ENCODE data around the gene TFEB. TPM values are rescaled to one million over a fixed set of nuclear protein-coding genes. Genes with fewer than 3 reads are reported as not detected.
A peak's percentile ranks its signal among the peaks of the same experiment; 100 is the strongest.

Gene TFEB
- polyA plus RNA-seq, 1 donor (not counting 4 experiments of a cell fraction or from before 2014, with no cell fraction given): 4.3 TPM

GRCh38 chr6:41731561-41732086 lies 3.8 kb downstream of the TFEB start:
- H3K9me3 ChIP-seq (ENCODE audit: control insufficient read depth, low read depth, low read length): no peaks in the 10 kb centered on the region
- H3K79me2 ChIP-seq (ENCODE audit: control insufficient read depth, insufficient read depth, low read length): no peaks in the 10 kb centered on the region
- dilution Hi-C loops (cut with MboI; ENCODE audit: extremely low pct_ligation_motif_present, low sequenced_read_pairs): no loop called here
- no peaks in the 10 kb centered on the region for H3K36me3 ChIP-seq (ENCODE audit: control insufficient read depth in 2 of 2, extremely low read depth in 1 of 2, insufficient read depth in 2 of 2, low read length in 2 of 2)
- H3K4me3 ChIP-seq (ENCODE audit: control insufficient read depth in 2 of 3, extremely low read depth in 1 of 3, insufficient read depth in 2 of 3, low read depth in 1 of 3, low read length in 3 of 3): peak overlapping the region in 1 of 3 experiments; percentile 14
- H3K27ac ChIP-seq (ENCODE audit: control insufficient read depth, insufficient read depth, low read length): no peak overlapping the region
- DNase-seq (ENCODE audit: low read depth, low spot score) (no peak), FAIRE-seq (peak; percentile 46)
- H4K20me1 ChIP-seq (ENCODE audit: control insufficient read depth, extremely low read depth, insufficient read depth, low read length): no peaks in the 10 kb centered on the region
- H3K9me1 ChIP-seq (ENCODE audit: control insufficient read depth, extremely low read depth, insufficient read depth, low read length): no peaks in the 10 kb centered on the region
- peak overlapping the region; percentile 47 for H3K4me2 ChIP-seq (ENCODE audit: control insufficient read depth, extremely low read depth, insufficient read depth, low read depth, low read length)
- TF ChIP-seq EZH2 (IDR thresholded peaks at IDR 0.05; ENCODE audit: low read length): no peak
- TF ChIP-seq, protein P1, sequence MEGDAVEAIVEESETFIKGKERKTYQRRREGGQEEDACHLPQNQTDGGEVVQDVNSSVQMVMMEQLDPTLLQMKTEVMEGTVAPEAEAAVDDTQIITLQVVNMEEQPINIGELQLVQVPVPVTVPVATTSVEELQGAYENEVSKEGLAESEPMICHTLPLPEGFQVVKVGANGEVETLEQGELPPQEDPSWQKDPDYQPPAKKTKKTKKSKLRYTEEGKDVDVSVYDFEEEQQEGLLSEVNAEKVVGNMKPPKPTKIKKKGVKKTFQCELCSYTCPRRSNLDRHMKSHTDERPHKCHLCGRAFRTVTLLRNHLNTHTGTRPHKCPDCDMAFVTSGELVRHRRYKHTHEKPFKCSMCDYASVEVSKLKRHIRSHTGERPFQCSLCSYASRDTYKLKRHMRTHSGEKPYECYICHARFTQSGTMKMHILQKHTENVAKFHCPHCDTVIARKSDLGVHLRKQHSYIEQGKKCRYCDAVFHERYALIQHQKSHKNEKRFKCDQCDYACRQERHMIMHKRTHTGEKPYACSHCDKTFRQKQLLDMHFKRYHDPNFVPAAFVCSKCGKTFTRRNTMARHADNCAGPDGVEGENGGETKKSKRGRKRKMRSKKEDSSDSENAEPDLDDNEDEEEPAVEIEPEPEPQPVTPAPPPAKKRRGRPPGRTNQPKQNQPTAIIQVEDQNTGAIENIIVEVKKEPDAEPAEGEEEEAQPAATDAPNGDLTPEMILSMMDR (optimal IDR thresholded peaks at IDR 0.05 in 1 of 3, IDR thresholded peaks at IDR 0.05 in 1 of 3, conservative IDR thresholded peaks at IDR 0.05 in 1 of 3; ENCODE audit: extremely low read depth in 1 of 3, insufficient read depth in 2 of 3, low read length in 3 of 3): no peak
- no peaks in the 10 kb centered on the region for H3K27me3 ChIP-seq (ENCODE audit: control insufficient read depth, extremely low read depth, insufficient read depth, low read length)
- H2AFZ ChIP-seq (ENCODE audit: control insufficient read depth, low read length): no peak overlapping the region
- H3K9ac ChIP-seq (ENCODE audit: control insufficient read depth, extremely low read depth, insufficient read depth, low read length): no peak overlapping the region
- peaks cover 35% of the 10 kb centered on the region for H3K4me1 ChIP-seq (ENCODE audit: control insufficient read depth, extremely low read depth, insufficient read depth, low read length)

DNA sequence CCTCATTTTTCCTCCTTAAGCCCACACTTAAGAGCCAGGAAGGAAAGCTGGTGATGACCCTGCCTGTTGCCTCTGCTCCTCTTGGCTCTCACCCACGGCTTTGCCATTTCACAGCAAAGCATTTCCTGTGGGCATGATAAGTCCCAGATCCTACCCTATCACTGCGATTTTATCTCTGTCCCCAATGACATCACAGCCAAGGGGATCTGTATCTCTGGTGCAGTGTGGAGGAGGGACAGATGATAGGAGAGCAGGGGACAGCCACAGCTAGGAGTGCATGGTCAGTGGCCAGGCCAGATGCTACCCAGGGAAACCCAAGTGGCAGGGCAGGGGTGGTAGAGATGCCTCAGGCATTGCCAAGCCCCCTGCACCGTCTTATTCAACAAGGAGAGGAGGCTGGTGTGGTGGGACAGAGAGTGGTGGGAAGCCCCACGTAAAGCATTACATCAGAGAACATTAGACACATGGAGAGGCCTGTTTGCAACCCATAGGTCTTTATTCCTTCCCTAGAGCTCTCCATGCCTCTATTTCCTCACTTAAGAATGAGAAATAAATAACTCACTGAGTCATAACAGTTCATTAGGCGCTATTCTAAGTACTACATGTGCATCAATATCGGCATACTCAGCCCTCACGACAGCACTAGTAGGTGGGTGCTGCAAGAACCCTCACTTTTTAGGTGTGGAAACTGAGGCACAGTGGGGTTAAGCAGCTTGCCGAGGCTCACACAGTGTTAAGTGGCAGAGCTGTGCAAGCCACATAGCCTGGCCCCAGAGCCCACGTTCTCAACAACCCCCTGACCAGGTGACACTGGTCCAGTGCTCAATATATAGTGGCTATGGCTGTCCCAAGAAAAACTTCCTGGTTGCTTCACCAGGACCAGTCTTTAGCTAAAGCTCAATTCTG lies 4.6 kb downstream of the TFEB start:
- Histone ChIP-seq H3K4me2 (ENCODE audit: control insufficient read depth, extremely low read depth, insufficient read depth, low read depth, low read length) (no peak overlapping the region), H3K4me1 (ENCODE audit: control insufficient read depth, extremely low read depth, insufficient read depth, low read length) (peaks cover 32% of the 10 kb centered on the region), H3K9ac (ENCODE audit: control insufficient read depth, extremely low read depth, insufficient read depth, low read length) (no peak overlapping the region), H3K9me1 (ENCODE audit: control insufficient read depth, extremely low read depth, insufficient read depth, low read length) (no peaks in the 10 kb centered on the region), H3K27ac (ENCODE audit: control insufficient read depth, insufficient read depth, low read length) (no peak overlapping the region), H3K79me2 (ENCODE audit: control insufficient read depth, insufficient read depth, low read length) (no peaks in the 10 kb centered on the region), H3K36me3 (ENCODE audit: control insufficient read depth in 2 of 2, extremely low read depth in 1 of 2, insufficient read depth in 2 of 2, low read length in 2 of 2) (no peaks in the 10 kb centered on the region), H3K4me3 (ENCODE audit: control insufficient read depth in 2 of 3, extremely low read depth in 1 of 3, insufficient read depth in 2 of 3, low read depth in 1 of 3, low read length in 3 of 3) (no peak overlapping the region), H3K27me3 (ENCODE audit: control insufficient read depth, extremely low read depth, insufficient read depth, low read length) (no peaks in the 10 kb centered on the region), H3K9me3 (ENCODE audit: control insufficient read depth, low read depth, low read length) (no peaks in the 10 kb centered on the region), H4K20me1 (ENCODE audit: control insufficient read depth, extremely low read depth, insufficient read depth, low read length) (no peaks in the 10 kb centered on the region), H2AFZ (ENCODE audit: control insufficient read depth, low read length) (no peak overlapping the region)
- dilution Hi-C loops (cut with MboI; ENCODE audit: extremely low pct_ligation_motif_present, low sequenced_read_pairs): no loop called here
- DNase-seq (ENCODE audit: low read depth, low spot score) (no peak), FAIRE-seq (no peak)
- TF ChIP-seq, protein P1 (optimal IDR thresholded peaks at IDR 0.05 in 1 of 3, IDR thresholded peaks at IDR 0.05 in 1 of 3, conservative IDR thresholded peaks at IDR 0.05 in 1 of 3; ENCODE audit: extremely low read depth in 1 of 3, insufficient read depth in 2 of 3, low read length in 3 of 3): no peak
- no peak for TF ChIP-seq EZH2 (IDR thresholded peaks at IDR 0.05; ENCODE audit: low read length)
